Stimulated activated naive B cell treated with anti-CD40 and anti-IgM and Interleukin-4, amounts not matched to agents 10 μg/mL and 1 μg/mL and 100 μg/mL, for 72 hours (primary cell): ENCODE data around the gene SCN2A.

ENCODE experiments used
- ATAC-seq, 2 donors: fragments of 150-1000 bp; cut with Tn5 transposase; replicated peaks; 2 replicates each; pipeline ENCODE4 v1.10.0; 2021; ENCODE audit warnings: moderate library complexity in 1 of 2
- DNase-seq: peaks from one replicate; pipeline ENCODE4 v3.0.0; 2021
- H3K27ac Mint-ChIP-seq: one replicate; pipeline ENCODE4 v1.8.0; 2022; ENCODE audit warnings: mild to moderate bottlenecking, mixed read lengths
- H3K27me3 Mint-ChIP-seq, 2 donors: one replicate each; pipeline ENCODE4 v1.8.0; 2022; ENCODE audit warnings: mixed read lengths in 2 of 2
- H3K36me3 Mint-ChIP-seq, 2 donors: one replicate each; pipeline ENCODE4 v1.8.0; 2022; ENCODE audit warnings: mixed read lengths in 2 of 2, mild to moderate bottlenecking in 1 of 2
- H3K4me1 Mint-ChIP-seq, 2 donors: one replicate each; pipeline ENCODE4 v1.8.0; 2022; ENCODE audit warnings: mixed read lengths in 2 of 2, mild to moderate bottlenecking in 1 of 2
- H3K4me3 Mint-ChIP-seq, 2 donors: one replicate each; pipeline ENCODE4 v1.8.0; 2022; ENCODE audit warnings: mild to moderate bottlenecking in 2 of 2, mixed read lengths in 2 of 2, moderate library complexity in 1 of 2
- H3K9me3 Mint-ChIP-seq, 2 donors: one replicate each; pipeline ENCODE4 v1.8.0; 2022; ENCODE audit warnings: mixed read lengths in 2 of 2, mild to moderate bottlenecking in 1 of 2

Gene SCN2A

DNA sequence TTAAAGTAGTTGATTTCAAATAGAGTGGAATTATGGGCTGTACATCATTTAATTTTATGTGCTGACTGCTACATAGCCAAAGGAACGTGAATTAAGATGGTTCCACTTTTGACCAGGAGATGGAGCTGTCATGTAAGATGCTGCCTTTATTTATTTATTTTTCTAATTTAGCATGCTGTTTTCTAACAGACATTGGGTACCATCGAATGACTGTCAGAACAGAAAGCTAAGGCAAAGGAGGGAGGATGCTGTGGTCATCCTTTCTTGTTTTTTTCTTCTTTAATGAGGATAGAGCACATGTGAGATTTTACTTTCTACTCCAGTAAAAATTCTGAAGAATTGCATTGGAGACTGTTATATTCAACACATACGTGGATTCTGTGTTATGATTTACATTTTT lies at the start of gene SCN2A:
Gene SCN2A, plus strand, starts transcription at position 185 of the 400 bp plus-strand sequence. CDS start 56,410 bp downstream, outside the sequence.
- Mint-ChIP-seq H3K27me3 (peaks cover 12 to 16% of the 10 kb centered on the region in 2 donors), H3K4me1 (no peaks in the 10 kb centered on the region)

DNA sequence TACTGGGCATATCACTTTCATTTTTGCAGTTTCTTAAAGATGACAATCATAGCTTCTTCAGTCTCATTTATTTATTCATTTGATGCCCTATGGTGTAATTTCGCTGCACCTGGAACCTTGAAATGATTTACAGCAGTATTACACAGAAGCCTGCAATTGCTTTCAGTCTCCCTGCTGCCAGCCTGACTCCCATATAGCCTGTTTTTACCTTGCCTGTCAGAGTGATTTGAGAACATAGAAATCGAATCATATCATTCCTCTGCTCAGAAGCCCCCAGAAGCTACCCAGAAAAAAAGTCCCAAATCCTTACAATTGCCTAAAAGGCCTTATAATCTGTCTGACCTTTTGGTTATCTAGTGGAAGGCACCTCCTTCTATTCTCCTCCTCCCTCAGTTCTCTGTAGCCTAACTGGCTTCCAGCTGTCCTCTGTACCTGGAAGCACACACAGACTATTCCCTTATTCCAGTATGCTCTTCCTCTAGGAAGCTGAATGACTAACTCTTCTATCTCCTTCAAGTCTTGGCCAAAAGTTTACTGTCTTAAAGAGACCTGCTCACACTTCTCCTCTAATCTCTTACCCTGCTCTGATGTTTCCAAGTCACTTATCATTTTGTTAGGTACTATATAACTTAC lies 48.0 kb upstream of the SCN2A start:
- Mint-ChIP-seq H3K4me1 (peaks cover 24 to 49% of the 10 kb centered on the region in 2 donors), H3K27me3 (no peaks in the 10 kb centered on the region), H3K9me3 (no peaks in the 10 kb centered on the region), H3K4me3 (no peak overlapping the region), H3K27ac (no peak overlapping the region), H3K36me3 (peaks cover 1 to 5% of the 10 kb centered on the region in 2 donors)
- DNase-seq (no peak), ATAC-seq (no peak)

More for the DNA sequence above, at the start of gene SCN2A:
- Mint-ChIP-seq H3K36me3 (no peaks in the 10 kb centered on the region), H3K4me3 (no peak within 1 kb of the TSS), H3K27ac (no peak within 1 kb of the TSS), H3K9me3 (no peaks in the 10 kb centered on the region)
- peak; percentile 23 to 47 for ATAC-seq
- no peak for DNase-seq

DNA sequence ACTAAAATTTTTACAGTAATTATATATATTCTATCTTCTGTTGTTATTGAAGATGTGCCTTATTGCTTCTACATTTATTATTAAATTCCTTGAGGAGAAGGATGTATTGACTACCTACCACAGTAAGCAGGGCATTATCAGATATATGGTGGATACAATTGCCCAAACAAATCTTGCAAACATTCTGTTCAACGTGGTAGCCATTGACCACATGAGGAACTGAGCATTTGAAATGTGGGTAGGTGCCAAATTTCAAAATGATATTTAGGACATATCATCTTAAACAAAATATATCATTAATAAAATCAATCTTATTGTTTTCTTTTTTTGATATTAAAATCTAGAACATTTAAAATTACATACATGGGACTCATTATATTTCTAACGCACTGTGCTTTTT lies 46.5 kb upstream of the SCN2A start:
- Mint-ChIP-seq H3K27ac (peak overlapping the region; percentile 75), H3K36me3 (no peaks in the 10 kb centered on the region), H3K4me3 (no peak overlapping the region), H3K27me3 (no peaks in the 10 kb centered on the region), H3K9me3 (no peaks in the 10 kb centered on the region), H3K4me1 (peaks cover 27 to 58% of the 10 kb centered on the region in 2 donors)
- DNase-seq, result no peak
- ATAC-seq, result peak; percentile 54 to 73

DNA sequence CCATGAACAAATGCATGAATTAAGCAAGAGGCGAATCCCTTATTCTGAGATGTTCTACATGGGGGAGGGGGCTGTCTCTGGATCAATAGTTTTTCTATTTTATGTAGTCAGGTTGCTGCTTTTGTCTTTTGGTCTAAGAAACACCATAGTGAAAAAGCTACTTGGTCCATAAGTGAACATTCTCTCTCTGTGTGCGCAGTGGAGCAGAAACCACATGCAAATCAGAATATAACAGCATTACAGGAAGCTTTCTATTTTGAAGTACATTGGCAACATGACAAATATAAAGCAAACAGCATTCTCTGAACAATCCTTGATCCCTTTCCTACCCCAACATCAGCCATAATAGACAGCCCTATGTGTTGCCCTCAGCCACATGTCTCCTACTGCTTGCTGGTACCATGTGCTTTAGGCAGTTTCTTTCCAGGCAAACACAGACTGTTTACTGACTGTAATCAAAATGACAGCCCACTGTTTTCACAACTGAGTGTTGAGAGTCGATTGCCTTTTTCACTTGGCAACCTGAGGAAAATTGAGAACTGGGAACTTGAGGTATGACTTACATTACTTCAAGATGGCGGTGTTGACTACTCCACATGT lies 45.9 kb upstream of the SCN2A start:
- H3K27ac Mint-ChIP-seq, result peak overlapping the region; percentile 75
- ATAC-seq (peak; percentile 91 to 93), DNase-seq (peak; percentile 20)
- no peaks in the 10 kb centered on the region for H3K9me3 Mint-ChIP-seq
- no peaks in the 10 kb centered on the region for H3K36me3 Mint-ChIP-seq
- peaks cover 30 to 58% of the 10 kb centered on the region in 2 donors for H3K4me1 Mint-ChIP-seq
- no peaks in the 10 kb centered on the region for H3K27me3 Mint-ChIP-seq
- H3K4me3 Mint-ChIP-seq, result peak overlapping the region; percentile 1 to 22

DNA sequence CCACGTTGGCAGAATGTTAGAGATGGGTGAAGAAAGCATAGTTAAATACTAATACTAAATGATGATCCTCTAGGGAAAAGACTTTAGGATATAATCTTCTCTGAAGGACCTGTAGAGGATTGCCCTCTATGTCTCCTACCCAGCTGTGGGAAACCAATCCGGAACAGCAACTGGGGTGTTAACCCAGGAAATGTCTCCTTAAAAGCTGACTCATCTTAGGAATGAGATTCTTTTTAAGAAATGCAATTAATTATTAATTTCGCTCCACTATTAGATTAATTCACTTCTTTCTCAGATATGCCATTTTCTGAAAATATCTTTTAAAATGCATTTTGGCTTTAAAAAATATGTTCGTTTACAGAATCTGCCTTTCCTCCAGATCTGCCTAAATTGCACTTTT lies 42.8 kb upstream of the SCN2A start:
- H3K36me3 Mint-ChIP-seq, result no peaks in the 10 kb centered on the region
- H3K27me3 Mint-ChIP-seq, result no peaks in the 10 kb centered on the region

DNA sequence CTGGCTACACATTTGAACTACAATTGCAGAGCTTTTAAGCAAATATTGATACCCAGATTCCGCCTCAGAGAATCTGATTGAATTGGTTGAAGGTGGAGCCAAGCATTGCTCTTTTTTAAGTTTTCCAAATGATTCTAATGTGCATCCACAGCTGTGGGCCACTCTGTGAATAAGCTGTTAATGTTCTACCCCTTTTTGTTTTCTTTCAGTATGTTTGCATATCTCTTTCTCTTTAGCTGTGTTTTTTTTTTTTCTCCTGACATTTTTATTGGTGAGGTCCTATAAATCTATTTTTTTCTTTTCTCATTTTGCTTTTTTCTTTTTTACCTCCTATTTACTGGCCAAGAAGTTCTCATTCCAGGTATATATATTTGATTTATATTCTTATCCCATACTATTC lies 41.9 kb upstream of the SCN2A start:
- peaks cover 30 to 60% of the 10 kb centered on the region in 2 donors for H3K4me1 Mint-ChIP-seq

More for the DNA sequence above, 42.8 kb upstream of the SCN2A start:
- no peak for ATAC-seq
- Mint-ChIP-seq H3K4me3 (no peak overlapping the region), H3K9me3 (no peaks in the 10 kb centered on the region), H3K27ac (no peak overlapping the region), H3K4me1 (peaks cover 28 to 59% of the 10 kb centered on the region in 2 donors)
- DNase-seq, result no peak

DNA sequence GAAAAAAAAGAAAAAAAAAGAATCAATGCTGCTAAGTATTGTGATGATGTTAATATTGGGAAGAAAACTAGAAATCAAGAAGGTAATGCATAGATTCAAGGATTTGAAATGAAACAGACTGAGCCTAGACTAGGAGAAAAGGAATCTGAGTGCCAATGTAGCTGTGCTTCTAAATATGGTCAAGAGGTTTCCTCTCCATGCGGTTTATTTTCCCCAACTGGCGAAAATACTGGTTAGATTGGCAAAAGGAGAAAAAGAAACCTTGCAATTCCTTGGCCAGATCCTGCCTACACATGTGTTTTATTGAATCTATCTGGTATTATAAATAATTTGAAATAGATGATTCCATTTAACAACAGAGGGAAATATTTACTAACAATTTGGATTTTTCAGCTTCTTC lies 41.0 kb upstream of the SCN2A start:
- Mint-ChIP-seq H3K36me3 (no peaks in the 10 kb centered on the region), H3K27me3 (no peaks in the 10 kb centered on the region), H3K4me3 (no peak overlapping the region), H3K27ac (no peak overlapping the region), H3K4me1 (peaks cover 28 to 52% of the 10 kb centered on the region in 2 donors), H3K9me3 (no peaks in the 10 kb centered on the region)
- DNase-seq, result no peak
- ATAC-seq, result no peak

More for the DNA sequence above, 41.9 kb upstream of the SCN2A start:
- Mint-ChIP-seq H3K9me3 (no peaks in the 10 kb centered on the region), H3K27ac (peak overlapping the region; percentile 42), H3K27me3 (no peaks in the 10 kb centered on the region), H3K4me3 (peak overlapping the region in 1 of 2 donors; percentile 39), H3K36me3 (no peaks in the 10 kb centered on the region)
- ATAC-seq (no peak), DNase-seq (no peak)

DNA sequence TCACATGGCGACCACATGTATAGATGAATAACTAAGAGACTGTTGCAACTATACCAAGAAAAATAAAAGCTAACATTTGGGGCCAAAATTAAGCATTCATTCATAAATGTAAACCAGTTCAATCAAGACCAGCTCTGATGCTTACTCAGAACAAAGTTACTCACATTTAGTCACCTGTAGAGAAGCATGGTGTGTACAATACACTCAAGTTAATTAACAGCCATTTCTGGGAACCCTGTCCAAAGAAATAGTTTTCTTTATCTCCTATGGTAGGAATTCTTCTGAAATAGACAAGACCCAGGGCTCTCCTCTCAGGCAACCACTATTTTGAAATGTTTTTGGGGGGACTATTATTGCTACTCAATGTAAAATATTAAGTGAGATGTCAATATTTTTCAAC lies 37.0 kb upstream of the SCN2A start:
- Mint-ChIP-seq H3K4me1 (peaks cover 10 to 21% of the 10 kb centered on the region in 2 donors), H3K36me3 (no peaks in the 10 kb centered on the region), H3K9me3 (peaks cover 0 to 2% of the 10 kb centered on the region in 2 donors), H3K4me3 (no peak overlapping the region), H3K27ac (no peak overlapping the region), H3K27me3 (no peaks in the 10 kb centered on the region)
- DNase-seq (no peak), ATAC-seq (no peak)

DNA sequence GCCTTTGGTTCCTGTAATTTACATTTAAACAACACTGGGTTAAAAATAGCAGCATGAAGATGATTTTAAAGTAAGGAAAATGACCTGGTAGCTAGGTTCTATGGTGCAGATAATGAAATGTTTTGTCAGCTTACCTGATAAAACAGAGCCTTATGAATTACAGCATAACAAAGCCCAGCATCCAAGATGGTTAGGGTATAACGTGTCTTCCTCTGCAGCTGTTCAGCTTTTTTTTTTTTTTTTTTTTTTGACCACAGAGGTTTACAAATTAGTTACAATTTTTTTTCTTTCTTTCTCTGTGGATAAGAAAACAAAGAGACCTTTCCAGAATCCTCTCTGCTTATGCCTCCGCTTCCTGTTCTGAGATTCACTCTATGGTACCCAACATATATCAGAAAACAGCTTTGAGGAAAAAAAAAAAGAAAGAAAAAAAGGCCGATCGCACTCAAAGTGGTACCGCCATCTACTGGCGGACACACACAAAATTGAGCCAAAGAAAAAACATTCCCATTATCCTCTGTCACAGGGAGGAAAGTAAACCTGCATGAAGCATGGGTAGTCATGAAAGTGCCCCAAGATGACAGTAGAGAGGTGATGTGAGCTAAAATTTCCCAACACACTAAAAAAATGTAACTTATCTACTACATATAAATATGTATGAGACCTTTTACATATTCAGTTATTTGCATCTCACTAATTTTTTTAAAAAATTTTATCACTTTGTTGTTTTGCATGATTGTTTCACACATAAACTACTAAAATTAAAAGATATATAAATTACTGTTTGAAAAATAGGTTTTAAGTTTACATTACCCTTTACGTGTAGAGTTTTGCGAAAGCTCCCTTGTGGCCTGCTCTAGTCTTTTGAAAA lies 35.3 kb upstream of the SCN2A start, which contains the start of gene SCN3A:
Gene SCN3A, minus strand, starts transcription at position 362 of the 871 bp plus-strand sequence. CDS start 27,656 bp downstream, outside the sequence.
- peak; percentile 78 to 84 for ATAC-seq

DNA sequence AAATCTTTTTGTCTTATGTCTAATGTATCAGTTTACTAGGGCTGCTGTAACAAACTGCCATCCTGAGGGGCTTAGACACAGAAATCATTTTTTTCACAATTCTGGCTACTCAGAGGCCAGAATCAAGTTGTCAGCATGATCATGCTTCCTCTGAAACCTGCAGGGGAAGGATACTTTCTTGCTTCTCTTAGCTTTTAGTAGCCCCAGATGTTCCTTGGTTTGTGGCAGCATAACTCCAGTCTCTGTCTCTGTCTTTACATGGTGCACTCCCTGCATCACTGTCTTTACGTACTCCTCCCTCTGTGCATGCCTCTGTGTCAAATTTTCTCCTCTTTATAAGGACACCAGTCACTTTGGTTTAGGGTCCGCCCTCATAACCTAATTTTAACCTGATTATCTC lies 33.3 kb upstream of the SCN2A start:
- no peak for DNase-seq
- Mint-ChIP-seq H3K9me3 (peaks cover 0 to 2% of the 10 kb centered on the region in 2 donors), H3K27ac (no peak overlapping the region), H3K36me3 (no peaks in the 10 kb centered on the region), H3K4me3 (no peak overlapping the region), H3K4me1 (peaks cover 3 to 10% of the 10 kb centered on the region in 2 donors), H3K27me3 (no peaks in the 10 kb centered on the region)
- no peak for ATAC-seq

More for the DNA sequence above, 35.3 kb upstream of the SCN2A start, which contains the start of gene SCN3A:
- no peaks in the 10 kb centered on the region for H3K36me3 Mint-ChIP-seq
- H3K4me3 Mint-ChIP-seq, result peak within 1 kb of the TSS; percentile 66 to 73
- H3K9me3 Mint-ChIP-seq, result peaks cover 0 to 2% of the 10 kb centered on the region in 2 donors
- DNase-seq, result peak; percentile 33
- peaks cover 5 to 16% of the 10 kb centered on the region in 2 donors for H3K4me1 Mint-ChIP-seq
- H3K27me3 Mint-ChIP-seq, result no peaks in the 10 kb centered on the region
- peak within 1 kb of the TSS; percentile 81 for H3K27ac Mint-ChIP-seq

DNA sequence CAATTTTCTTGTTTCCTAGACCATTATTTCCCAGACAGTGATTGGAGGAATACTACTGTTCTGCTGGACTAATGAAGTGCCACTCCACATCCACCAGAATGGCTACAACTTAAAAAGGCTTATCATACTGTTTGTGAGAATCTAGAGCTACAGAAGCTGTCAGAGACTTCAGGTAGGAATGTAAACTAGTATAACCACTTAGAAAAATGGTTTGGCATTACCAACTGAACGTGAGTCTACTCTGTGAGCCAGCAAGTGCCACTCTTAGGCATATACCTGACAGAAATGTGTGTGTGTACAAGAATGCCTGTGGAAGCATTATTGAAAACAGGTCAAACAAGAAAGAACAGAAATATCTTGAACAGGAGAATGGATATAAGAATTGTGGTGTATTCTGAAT lies 31.1 kb upstream of the SCN2A start:
- no peak overlapping the region for H3K27ac Mint-ChIP-seq
- H3K9me3 Mint-ChIP-seq, result peaks cover 0 to 2% of the 10 kb centered on the region in 2 donors
- H3K36me3 Mint-ChIP-seq, result no peaks in the 10 kb centered on the region
- no peak overlapping the region for H3K4me3 Mint-ChIP-seq
- H3K4me1 Mint-ChIP-seq, result no peaks in the 10 kb centered on the region
- ATAC-seq (no peak), DNase-seq (no peak)
- peaks cover 0 to under 1% of the 10 kb centered on the region in 2 donors for H3K27me3 Mint-ChIP-seq

DNA sequence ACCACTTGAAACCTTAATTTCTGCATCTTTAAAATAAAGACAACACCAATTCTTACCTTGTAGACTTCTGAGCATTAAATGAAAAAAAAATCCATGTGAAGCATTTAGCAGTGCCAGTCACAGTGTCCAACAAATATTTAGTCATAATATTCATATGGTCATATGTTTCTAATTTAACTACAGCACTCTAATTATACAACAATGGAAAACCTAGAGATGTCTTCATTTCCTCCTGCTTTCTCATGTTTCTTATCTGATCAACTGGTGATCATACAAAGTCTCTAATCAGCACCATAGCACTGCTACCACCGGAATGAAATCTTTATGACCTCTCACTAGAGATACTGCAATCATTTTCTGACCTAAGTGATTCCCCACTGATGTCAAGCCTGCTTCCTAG lies 25.1 kb upstream of the SCN2A start:
- H3K36me3 Mint-ChIP-seq, result no peaks in the 10 kb centered on the region
- peaks cover under 1 to 10% of the 10 kb centered on the region in 2 donors for H3K27me3 Mint-ChIP-seq
- no peaks in the 10 kb centered on the region for H3K9me3 Mint-ChIP-seq
- H3K27ac Mint-ChIP-seq, result no peak overlapping the region
- H3K4me3 Mint-ChIP-seq, result no peak overlapping the region
- ATAC-seq (no peak), DNase-seq (no peak)
- H3K4me1 Mint-ChIP-seq, result no peaks in the 10 kb centered on the region

DNA sequence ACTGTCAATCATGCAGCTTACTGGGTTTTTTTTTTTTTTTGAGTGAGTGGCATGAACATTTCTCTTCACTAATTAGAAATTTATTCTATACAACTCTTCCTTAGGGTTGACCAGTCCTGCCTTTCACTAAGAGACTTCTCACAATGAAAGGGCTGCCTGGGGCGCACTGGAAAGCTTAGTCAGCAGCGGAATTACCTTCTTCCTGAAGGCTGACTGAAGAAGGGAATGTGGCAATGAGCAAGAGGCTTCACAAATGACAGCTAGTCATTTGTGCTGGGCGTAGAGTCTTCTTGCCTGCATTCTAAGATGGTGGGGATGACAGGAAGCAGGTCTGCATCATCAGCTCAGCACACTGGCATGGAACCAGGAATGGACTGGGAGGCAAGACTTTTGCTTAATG lies 19.7 kb upstream of the SCN2A start:
- H3K4me1 Mint-ChIP-seq, result no peaks in the 10 kb centered on the region
- H3K27me3 Mint-ChIP-seq, result peaks cover 0 to 7% of the 10 kb centered on the region in 2 donors
- DNase-seq, result no peak
- H3K4me3 Mint-ChIP-seq, result no peak overlapping the region
- no peak overlapping the region for H3K27ac Mint-ChIP-seq
- no peaks in the 10 kb centered on the region for H3K36me3 Mint-ChIP-seq
- no peak for ATAC-seq
- H3K9me3 Mint-ChIP-seq, result no peaks in the 10 kb centered on the region

DNA sequence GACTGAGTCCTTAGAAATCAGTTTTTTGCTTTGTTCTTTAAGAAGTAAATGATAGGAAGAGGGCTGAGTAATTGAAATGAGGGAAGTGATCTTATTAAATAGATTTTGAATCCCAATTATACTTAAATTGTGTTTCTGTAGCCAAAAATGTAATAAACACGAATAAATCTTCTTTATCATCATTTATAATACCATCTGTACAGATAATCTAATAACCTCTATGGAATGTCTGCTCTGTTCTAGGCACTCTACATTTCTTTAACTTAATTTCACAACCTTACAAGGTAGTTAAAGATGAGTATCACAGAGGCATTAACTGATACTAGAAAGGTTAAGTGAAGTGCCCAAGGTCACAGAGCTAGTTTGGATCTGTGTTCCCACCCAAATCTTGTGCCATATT lies 14.3 kb upstream of the SCN2A start:
- Mint-ChIP-seq H3K4me1 (no peaks in the 10 kb centered on the region), H3K36me3 (no peaks in the 10 kb centered on the region), H3K4me3 (no peak overlapping the region), H3K27me3 (no peaks in the 10 kb centered on the region), H3K27ac (no peak overlapping the region), H3K9me3 (no peaks in the 10 kb centered on the region)
- DNase-seq (no peak), ATAC-seq (no peak)
